Measurements from ENCODE around the gene AIP. TPM values are rescaled to one million over a fixed set of nuclear protein-coding genes. Genes with fewer than 3 reads are reported as not detected.
"Not testable (repeated sequence)": the region's sequence is repeated elsewhere in the genome, so short reads cannot be mapped to it uniquely, and the experiment has no call there.

AIP gene
- total RNA-seq, 2 donors from 2014 or later = 49.2 to 78.0 TPM

DNA sequence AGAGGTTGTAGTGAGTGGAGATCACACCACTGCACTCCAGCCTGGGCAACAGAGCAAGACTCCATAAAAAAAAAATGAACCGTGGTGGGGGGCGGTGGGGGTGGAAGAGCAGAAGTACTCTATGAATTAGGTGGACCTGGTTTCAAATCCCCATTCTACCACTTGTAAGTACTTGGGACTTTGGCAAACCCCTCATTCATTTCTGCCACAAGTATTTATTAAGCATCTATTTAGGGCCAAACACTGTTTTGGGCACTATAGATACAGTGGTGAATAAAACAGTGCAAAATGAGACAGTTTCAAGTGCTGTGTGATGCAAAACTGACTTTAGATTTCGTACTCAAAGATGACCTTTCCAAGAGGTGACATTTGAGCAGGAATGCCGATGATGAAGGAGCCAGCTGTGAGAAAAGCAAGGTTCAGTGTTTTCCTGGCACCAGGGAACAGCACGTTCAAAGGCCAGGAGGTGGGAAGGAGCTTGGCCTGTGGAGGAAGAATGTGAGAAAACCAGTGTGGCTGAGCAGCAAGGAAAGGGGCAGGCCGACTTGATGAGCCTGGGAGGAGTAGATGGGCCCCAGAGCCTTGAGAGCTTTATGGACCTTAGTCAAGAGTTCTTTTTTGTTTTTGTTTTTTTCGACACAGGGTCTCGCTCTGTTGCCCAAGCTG is 12.4 kb upstream of the AIP start:
- DNase-seq (ENCODE audit: low spot score) = no peak
- no peaks in the 10 kb centered on the region for H3K9me3 ChIP-seq
- H3K4me1 ChIP-seq = peaks cover 0 to 26% of the 10 kb centered on the region in 2 donors
- no peak overlapping the region for H3K27ac ChIP-seq
- no peaks in the 10 kb centered on the region for H3K27me3 ChIP-seq
- H3K36me3 ChIP-seq = no peaks in the 10 kb centered on the region
- TF ChIP-seq CTCF (IDR thresholded peaks at IDR 0.05) = no peak
- no peak overlapping the region for H3K4me3 ChIP-seq

DNA sequence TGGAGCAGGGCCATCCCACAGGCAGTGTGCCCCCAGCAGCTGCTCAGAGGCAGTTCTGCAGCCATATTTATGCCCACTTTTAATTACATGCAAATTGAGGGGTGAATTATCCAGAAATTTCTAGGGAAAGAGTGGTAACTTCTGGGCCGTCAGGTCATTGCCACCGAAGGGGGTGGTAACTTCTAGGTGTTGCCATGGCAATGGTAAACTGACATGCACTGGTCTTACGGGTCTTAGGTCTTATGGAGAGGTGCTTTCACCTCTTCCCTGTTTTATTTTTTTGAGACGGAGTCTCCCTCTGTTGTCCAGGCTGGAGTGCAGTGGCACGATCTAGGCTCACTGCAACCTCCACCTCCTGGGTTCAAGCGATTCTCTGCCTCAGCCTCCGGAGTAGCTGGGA is 9.9 kb upstream of the AIP start:
- Histone ChIP-seq H3K27ac (no peak overlapping the region), H3K36me3 (no peaks in the 10 kb centered on the region), H3K4me1 (peaks cover 0 to 15% of the 10 kb centered on the region in 2 donors), H3K27me3 (no peaks in the 10 kb centered on the region), H3K4me3 (no peak overlapping the region), H3K9me3 (no peaks in the 10 kb centered on the region)
- no peak for TF ChIP-seq CTCF (IDR thresholded peaks at IDR 0.05)
- no peak for DNase-seq (ENCODE audit: low spot score)

DNA sequence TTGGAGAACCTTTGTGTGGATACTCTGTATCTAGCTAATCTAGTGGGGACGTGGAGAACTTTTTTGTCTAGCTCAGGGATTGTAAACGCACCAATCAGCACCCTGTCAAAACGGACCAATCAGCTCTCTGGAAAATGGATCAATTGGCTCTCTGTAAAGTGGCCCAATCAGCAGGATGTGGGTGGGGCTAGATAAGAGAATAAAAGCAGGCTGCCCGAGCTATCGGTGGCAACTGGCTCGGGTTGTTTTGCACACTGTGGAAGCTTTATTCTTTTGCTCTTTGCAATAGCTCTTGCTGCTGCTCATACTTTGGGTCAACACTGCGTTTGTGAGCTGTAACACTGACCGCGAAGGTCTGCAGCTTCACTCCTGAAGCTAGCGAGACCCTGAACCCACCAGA is 6.1 kb upstream of the AIP start:
- DNase-seq (ENCODE audit: low spot score) = not testable (repeated sequence)

DNA sequence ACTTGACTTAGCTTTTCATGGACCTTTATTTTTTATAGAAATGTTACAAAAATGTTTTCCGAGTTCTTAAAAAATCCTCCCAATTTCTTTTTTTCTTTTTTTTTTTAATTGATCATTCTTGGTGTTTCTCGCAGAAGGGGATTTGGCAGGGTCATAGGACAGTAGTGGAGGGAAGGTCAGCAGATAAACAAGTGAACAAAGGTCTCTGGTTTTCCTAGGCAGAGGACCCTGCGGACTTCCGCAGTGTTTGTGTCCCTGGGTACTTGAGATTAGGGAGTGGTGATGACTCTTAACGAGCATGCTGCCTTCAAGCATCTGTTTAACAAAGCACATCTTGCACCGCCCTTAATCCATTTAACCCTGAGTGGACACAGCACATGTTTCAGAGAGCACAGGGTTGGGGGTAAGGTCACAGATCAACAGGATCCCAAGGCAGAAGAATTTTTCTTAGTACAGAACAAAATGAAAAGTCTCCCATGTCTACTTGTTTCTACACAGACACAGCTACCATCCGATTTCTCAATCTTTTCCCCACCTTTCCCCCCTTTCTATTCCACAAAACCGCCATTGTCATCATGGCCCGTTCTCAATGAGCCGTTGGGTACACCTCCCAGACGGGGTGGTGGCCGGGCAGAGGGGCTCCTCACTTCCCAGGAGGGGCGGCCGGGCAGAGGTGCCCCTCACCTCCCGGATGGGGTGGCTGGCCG is 5.3 kb upstream of the AIP start:
- DNase-seq (ENCODE audit: low spot score); H3K4me3 ChIP-seq; H3K36me3 ChIP-seq; H3K27ac ChIP-seq; H3K4me1 ChIP-seq; H3K9me3 ChIP-seq; H3K27me3 ChIP-seq: not testable (repeated sequence)

More for the DNA sequence above, 6.1 kb upstream of the AIP start:
- H3K4me1 ChIP-seq, H3K9me3 ChIP-seq, H3K36me3 ChIP-seq, H3K4me3 ChIP-seq, H3K27me3 ChIP-seq, H3K27ac ChIP-seq: not testable (repeated sequence)

DNA sequence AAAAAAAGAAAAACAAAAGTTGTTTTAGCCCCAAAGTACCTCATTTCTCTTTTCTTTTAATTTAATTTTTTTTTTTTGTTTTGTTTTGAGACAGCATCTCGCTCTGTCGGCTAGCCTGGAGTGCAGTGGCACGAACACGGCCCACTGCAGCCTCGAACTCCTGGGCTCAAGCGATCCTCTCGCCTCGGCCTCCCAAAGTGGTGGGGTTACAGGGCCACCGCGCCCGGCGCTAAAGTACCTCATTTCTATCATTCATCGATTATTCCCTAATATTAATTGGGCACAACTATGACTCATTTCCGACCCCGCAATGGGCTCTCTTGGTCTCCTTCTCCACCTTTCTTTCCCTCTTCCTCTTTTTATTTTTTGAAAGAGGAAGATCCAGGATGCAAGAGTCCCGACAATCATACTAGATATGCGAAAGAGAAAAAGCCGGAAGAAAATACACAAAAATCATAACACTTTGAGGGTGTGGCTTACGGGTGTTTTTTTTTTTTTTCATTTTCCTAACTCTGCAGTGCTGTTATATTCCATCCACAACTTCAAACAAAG is 475 bp upstream of the AIP start:
- peaks cover 7% of the 10 kb centered on the region for H3K36me3 ChIP-seq
- H3K9me3 ChIP-seq = no peaks in the 10 kb centered on the region
- TF ChIP-seq CTCF (IDR thresholded peaks at IDR 0.05) = no peak
- H3K4me1 ChIP-seq = peaks cover 0 to 34% of the 10 kb centered on the region in 2 donors
- no peak for DNase-seq (ENCODE audit: low spot score)
- no peaks in the 10 kb centered on the region for H3K27me3 ChIP-seq
- peak overlapping the region; percentile 52 to 60 for H3K4me3 ChIP-seq
- H3K27ac ChIP-seq = peak overlapping the region; percentile 85 to 86

GRCh38 chr11:67483831-67484665 is 1.2 kb downstream of the AIP start:
- peak overlapping the region in 1 of 2 donors; percentile 60 for H3K4me3 ChIP-seq
- peaks cover 0 to 34% of the 10 kb centered on the region in 2 donors for H3K4me1 ChIP-seq
- H3K36me3 ChIP-seq = peaks cover 15% of the 10 kb centered on the region
- H3K9me3 ChIP-seq = no peaks in the 10 kb centered on the region
- no peak for DNase-seq (ENCODE audit: low spot score)
- peak overlapping the region; percentile 85 to 86 for H3K27ac ChIP-seq
- TF ChIP-seq CTCF (IDR thresholded peaks at IDR 0.05) = no peak
- H3K27me3 ChIP-seq = no peaks in the 10 kb centered on the region
